HepG2 (cell line): Measurements from ENCODE around the gene ARMC2. TPM values are rescaled to one million over a fixed set of nuclear protein-coding genes. Genes with fewer than 3 reads are reported as not detected.

Experiments
- AKNA ChIP-seq: sonication (generic); formaldehyde crosslinking; IDR thresholded peaks from 2 replicates; pipeline ENCODE4 v1.4.0; 2020; ENCODE audit warnings: missing genetic modification reagents, borderline replicate concordance
- GMEB2 ChIP-seq: IDR thresholded peaks from 2 replicates; pipeline ENCODE4 v1.6.1; 2016; ENCODE audit warnings: missing biosample characterization, missing genetic modification reagents, low read depth
- HES4 ChIP-seq: sonication (generic); formaldehyde crosslinking; IDR thresholded peaks from 2 replicates; pipeline ENCODE4 v1.9.0; 2021; ENCODE audit warnings: mild to moderate bottlenecking, missing genetic modification reagents, borderline replicate concordance
- KMT2A ChIP-seq: sonication (generic); formaldehyde crosslinking; IDR thresholded peaks from 2 replicates; pipeline ENCODE4 v1.4.0; 2020; ENCODE audit warnings: missing genetic modification reagents
- REPIN1 ChIP-seq: sonication (generic); formaldehyde crosslinking; IDR thresholded peaks from 2 replicates; pipeline ENCODE4 v1.8.0; 2022; ENCODE audit warnings: missing genetic modification reagents, low read depth, mild to moderate bottlenecking, borderline replicate concordance
- SKI ChIP-seq: fragments of 450-650 bp; IDR thresholded peaks from one replicate; pipeline ENCODE4 v1.6.1; 2018; ENCODE audit warnings: mild to moderate bottlenecking; ENCODE audit not compliant: partially characterized antibody
- SNAI1 ChIP-seq: sonication (generic); formaldehyde crosslinking; IDR thresholded peaks from 2 replicates; pipeline ENCODE4 v1.5.0; 2020; ENCODE audit warnings: mild to moderate bottlenecking, missing genetic modification reagents, borderline replicate concordance
- SNAPC5 ChIP-seq: sonication (generic); formaldehyde crosslinking; IDR thresholded peaks from 2 replicates; pipeline ENCODE4 v1.8.1; 2023; ENCODE audit warnings: mild to moderate bottlenecking, missing genetic modification reagents, borderline replicate concordance
- ZHX1 ChIP-seq: sonication (generic); formaldehyde crosslinking; IDR thresholded peaks from 2 replicates; pipeline ENCODE4 v1.8.1; 2022; ENCODE audit warnings: low read depth, mild to moderate bottlenecking, missing genetic modification reagents
- ZNF280B ChIP-seq: sonication (generic); formaldehyde crosslinking; IDR thresholded peaks from 2 replicates; pipeline ENCODE4 v1.5.0; 2020; ENCODE audit warnings: missing genetic modification reagents, mild to moderate bottlenecking, borderline replicate concordance
- ZNF577 ChIP-seq: sonication (generic); formaldehyde crosslinking; IDR thresholded peaks from 2 replicates; pipeline ENCODE4 v1.4.0; 2020; ENCODE audit warnings: mild to moderate bottlenecking, low read depth, missing genetic modification reagents, borderline replicate concordance
- ZNF740 ChIP-seq: sonication (generic); formaldehyde crosslinking; IDR thresholded peaks from 2 replicates; pipeline ENCODE4 v1.4.0; 2020; ENCODE audit warnings: missing genetic modification reagents
- ZNF790 ChIP-seq: sonication (generic); formaldehyde crosslinking; IDR thresholded peaks from 2 replicates; pipeline ENCODE4 v1.8.0; 2022; ENCODE audit warnings: missing genetic modification reagents, mild to moderate bottlenecking, borderline replicate concordance
- ZNF816 ChIP-seq: sonication (generic); formaldehyde crosslinking; IDR thresholded peaks from 2 replicates; pipeline ENCODE4 v1.8.0; 2022; ENCODE audit warnings: missing genetic modification reagents, mild to moderate bottlenecking, borderline replicate concordance
- polyA plus RNA-seq, 8 experiments: library from polyadenylated mRNA; depleted of rRNA in 3 of 8; stranded (reverse) in 7 of 8; unstranded in 1 of 8; fragments of >200 nt; fragmentation: Illumina TruSeq in 4 of 8; extraction: Trizol in 4 of 8; gene quantifications; 2 replicates each; pipeline versions ENCODE4 v1.2.1 to v1.2.3, GENCODE V29; 2011 to 2016; ENCODE audit warnings: low read depth in 4 of 8, missing spikeins in 1 of 8, mixed read lengths in 1 of 8; ENCODE audit not compliant: insufficient read depth in 1 of 8
- total RNA-seq, 5 experiments: library from RNA; depleted of rRNA; stranded (reverse); fragments of >200 nt; fragmentation: Illumina TruSeq; extraction: Trizol; gene quantifications; 2 replicates each; pipeline ENCODE4 v1.2.3, GENCODE V29; 2016; ENCODE audit warnings: low read depth in 1 of 5

Gene ARMC2
- total and polyA plus RNA-seq, 2 of the 13 experiments (the other 11 are each of a cell fraction or from before 2014, with no cell fraction given), result 1.4 to 3.2 TPM

- TF ChIP-seq SKI, result peak; percentile 62
- TF ChIP-seq HES4 (CRISPR knock-in tag), result peak; percentile 95
- 0 out of 2 replicates have a peak, but pooled peaks have one; percentile 46 for TF ChIP-seq ZNF280B (CRISPR knock-in tag)
- TF ChIP-seq SNAPC5, result no peak
- peak; percentile 57; the same call in 1 of the 2 replicates for TF ChIP-seq REPIN1 (CRISPR knock-in tag)
- peak; percentile 47; the same call in 1 of the 2 replicates for TF ChIP-seq ZHX1 (CRISPR knock-in tag)
- peak; percentile 63; the same call in 1 of the 2 replicates for TF ChIP-seq ZNF816 (CRISPR knock-in tag)
- TF ChIP-seq GMEB2 (CRISPR knock-in tag), result no peak
- TF ChIP-seq ZNF577 (CRISPR knock-in tag), result no peak
- peak; percentile 72; the same call in 1 of the 2 replicates for TF ChIP-seq SNAI1 (CRISPR knock-in tag)
- peak; percentile 89; the same call in 1 of the 2 replicates for TF ChIP-seq ZNF790 (CRISPR knock-in tag)
- TF ChIP-seq ZNF740 (CRISPR knock-in tag), result no peak
- TF ChIP-seq AKNA (CRISPR knock-in tag), result no peak
- TF ChIP-seq KMT2A, result peak; percentile 21; the same call in 1 of the 2 replicates
Observed at GRCh38 chr6:109009236-109009961, 161.2 kb downstream of the ARMC2 start (continued).
